AG04449 (cell line): ENCODE results near the gene CATSPER1.

Experiments used
- CTCF ChIA-PET: fragments of 350-600 bp; formaldehyde crosslinking; extraction: SDS; loops from one replicate; lab custom pipeline; 2021; ENCODE audit warnings: antibody characterized with exemption; lab: Yijun Ruan, JAX
- POLR2A ChIA-PET: fragments of 400-600, 350-600 bp; formaldehyde crosslinking; extraction: SDS; loops from one replicate; lab custom pipeline; 2020; ENCODE audit warnings: antibody characterized with exemption, inconsistent platforms; lab: Yijun Ruan, JAX
- DNase-seq: peaks from one replicate; pipeline ENCODE4 v3.0.0-alpha.2; 2010; ENCODE audit warnings: low read depth, low spot score
- H3K4me3 ChIP-seq: 2 replicates; pipeline ENCODE4 v1.5.1; 2011; ENCODE audit warnings: low read depth, mild to moderate bottlenecking, control low read depth, low read length
- CTCF ChIP-seq: IDR thresholded peaks from one replicate; pipeline ENCODE4 v1.5.1; 2011; ENCODE audit warnings: mild to moderate bottlenecking, moderate library complexity, low read length, control low read depth, inconsistent platforms; ENCODE audit not compliant: insufficient read depth; ENCODE audit errors: missing control alignments

CATSPER1 gene

GRCh38 chr11:66066751-66067150 lies 40.5 kb upstream of the CATSPER1 start:
- no peak for TF ChIP-seq CTCF
- ChIA-PET CTCF (interaction anchor here (1.1 to 8.2 kb wide), 12 partner anchors 12 to 182 kb away, joined by 3 to 345 read pairs (median 10); partner anchors contain the start of genes GAL3ST3 and SF3B2), POLR2A (no interaction called here)
- DNase-seq: no peak
- no peak overlapping the region for H3K4me3 ChIP-seq

- DNase-seq: no peak
- ChIA-PET CTCF (interaction anchor here (1.4 to 8.2 kb wide), 5 partner anchors 10 to 68 kb away, joined by 3 to 345 read pairs (median 4); partner anchors contain the start of genes GAL3ST3 and SF3B2), POLR2A (interaction anchor here (1.5 kb wide), 1 partner anchor 12 kb away, joined by 3 read pairs; the partner anchor contains the start of gene SF3B2)
- TF ChIP-seq CTCF: no peak
- H3K4me3 ChIP-seq: no peak overlapping the region
Observed at GRCh38 chr11:66064571-66064970, 38.3 kb upstream of the CATSPER1 start.

- no peak overlapping the region for H3K4me3 ChIP-seq
- TF ChIP-seq CTCF: no peak
- ChIA-PET POLR2A (interaction anchor here (1.5 kb wide), 1 partner anchor 11 kb away, joined by 3 read pairs; the partner anchor contains the start of gene SF3B2), CTCF (interaction anchor here (1.4 to 8.2 kb wide), 3 partner anchors 9 to 70 kb away, joined by 4 to 345 read pairs (median 11); partner anchors contain the start of genes GAL3ST3 and SF3B2)
- DNase-seq: no peak
Observed at GRCh38 chr11:66063900-66064299, 37.6 kb upstream of the CATSPER1 start.

- DNase-seq: no peak
- no peak overlapping the region for H3K4me3 ChIP-seq
- TF ChIP-seq CTCF: no peak
- ChIA-PET POLR2A (interaction anchor here (0.5 to 1.2 kb wide), 2 partner anchors 8 to 10 kb away, joined by 4 to 6 read pairs; partner anchors contain the start of gene SF3B2), CTCF (interaction anchor here (1.3 to 8.2 kb wide), 5 partner anchors 7 to 175 kb away, joined by 4 to 345 read pairs (median 5); partner anchors contain the start of genes GAL3ST3 and SF3B2)
Observed at GRCh38 chr11:66062408-66062807, 36.1 kb upstream of the CATSPER1 start.

- no peak for DNase-seq
- ChIA-PET CTCF (interaction anchor here (12.6 kb wide), 1 partner anchor 5 kb away, joined by 345 read pairs; no protein-coding TSS in a partner anchor), POLR2A (no interaction called here)
- H3K4me3 ChIP-seq: no peak overlapping the region
- TF ChIP-seq CTCF: no peak
Observed at GRCh38 chr11:66061268-66061667, 35.0 kb upstream of the CATSPER1 start.

GRCh38 chr11:66059966-66060680 lies 33.8 kb upstream of the CATSPER1 start:
- H3K4me3 ChIP-seq: no peak overlapping the region
- POLR2A ChIA-PET: no interaction called here
- CTCF ChIA-PET: interaction anchor here (0.8 to 12.6 kb wide), 7 partner anchors 6 to 162 kb away, joined by 3 to 345 read pairs (median 4); partner anchors contain the start of gene GAL3ST3
- no peak for DNase-seq
- no peak for TF ChIP-seq CTCF
